Gastroesophageal sphincter (tissue), 3 donors: ENCODE results near the gene PXK.

Source experiments
- POLR2AphosphoS5 ChIP-seq: sonication (generic); formaldehyde crosslinking; IDR thresholded peaks from one replicate; pipeline ENCODE4 v1.6.1; 2017; ENCODE audit warnings: antibody characterized with exemption
- TF ChIP-seq, protein P1 (sequence below), 4 experiments: fragments of 200-600 bp in 2 of 4; fragments of 450-650 bp in 2 of 4; sonication (generic) in 1 of 4; IDR thresholded peaks; one replicate each; pipeline ENCODE4 v1.5.1; 2017 to 2019; ENCODE audit warnings: antibody characterized with exemption in 4 of 4, mild to moderate bottlenecking in 2 of 4, moderate library complexity in 2 of 4

DNA sequence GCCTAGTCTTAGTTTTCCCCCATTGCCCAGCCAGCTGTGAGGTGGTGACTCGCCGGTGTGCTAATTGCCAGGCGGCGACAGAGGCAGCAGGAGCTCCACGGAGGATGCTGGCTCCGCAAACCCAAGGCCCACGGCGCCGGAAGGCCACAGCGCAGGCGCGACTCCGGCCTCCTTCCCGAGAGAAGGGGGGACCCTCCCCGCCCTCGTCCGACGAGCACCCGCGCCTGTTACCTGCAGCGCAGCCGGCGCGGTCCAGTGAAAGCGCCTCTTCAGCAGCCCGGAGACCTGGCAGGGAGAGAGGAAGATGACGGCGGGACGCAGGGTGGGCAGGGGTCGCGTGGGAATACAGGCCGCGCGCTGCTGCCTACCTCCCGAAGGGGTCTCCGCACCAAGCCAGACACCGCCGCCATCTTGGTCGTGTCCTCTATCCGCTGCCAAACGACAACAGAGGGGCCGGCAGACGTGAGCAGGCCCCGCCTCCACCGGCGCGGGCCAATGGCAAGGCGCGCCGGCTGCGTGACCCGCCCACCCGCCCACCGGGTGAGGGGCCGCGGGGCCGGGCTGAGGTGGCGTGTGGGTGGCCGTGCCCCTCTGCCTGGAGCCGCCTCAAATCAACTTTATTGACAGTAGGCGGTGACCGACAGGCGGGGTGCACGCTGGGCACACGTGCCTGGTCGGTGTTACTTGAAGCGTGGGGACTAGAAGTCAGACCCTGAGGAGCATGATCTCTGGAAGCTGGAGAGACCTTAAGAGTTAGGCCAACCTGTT, 100.9 kb downstream of the PXK start, which contains the start of gene PDHB:
- TF ChIP-seq, protein P1, sequence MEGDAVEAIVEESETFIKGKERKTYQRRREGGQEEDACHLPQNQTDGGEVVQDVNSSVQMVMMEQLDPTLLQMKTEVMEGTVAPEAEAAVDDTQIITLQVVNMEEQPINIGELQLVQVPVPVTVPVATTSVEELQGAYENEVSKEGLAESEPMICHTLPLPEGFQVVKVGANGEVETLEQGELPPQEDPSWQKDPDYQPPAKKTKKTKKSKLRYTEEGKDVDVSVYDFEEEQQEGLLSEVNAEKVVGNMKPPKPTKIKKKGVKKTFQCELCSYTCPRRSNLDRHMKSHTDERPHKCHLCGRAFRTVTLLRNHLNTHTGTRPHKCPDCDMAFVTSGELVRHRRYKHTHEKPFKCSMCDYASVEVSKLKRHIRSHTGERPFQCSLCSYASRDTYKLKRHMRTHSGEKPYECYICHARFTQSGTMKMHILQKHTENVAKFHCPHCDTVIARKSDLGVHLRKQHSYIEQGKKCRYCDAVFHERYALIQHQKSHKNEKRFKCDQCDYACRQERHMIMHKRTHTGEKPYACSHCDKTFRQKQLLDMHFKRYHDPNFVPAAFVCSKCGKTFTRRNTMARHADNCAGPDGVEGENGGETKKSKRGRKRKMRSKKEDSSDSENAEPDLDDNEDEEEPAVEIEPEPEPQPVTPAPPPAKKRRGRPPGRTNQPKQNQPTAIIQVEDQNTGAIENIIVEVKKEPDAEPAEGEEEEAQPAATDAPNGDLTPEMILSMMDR (IDR thresholded peaks at IDR 0.05), result peak in 1 of 4 experiments; percentile 11
- TF ChIP-seq POLR2AphosphoS5, result peak; percentile 86
